Parathyroid adenoma (tissue), 2 donors: ENCODE results near the gene WNK2.

Experiments used
- H2AFZ ChIP-seq: fragments of 300-600 bp; sonication (generic); one replicate; pipeline ENCODE4 v1.7.0; 2017; ENCODE audit warnings: antibody characterized with exemption, mild to moderate bottlenecking
- H3K27ac ChIP-seq: fragments of 300-600 bp; sonication (generic); one replicate; pipeline ENCODE4 v1.7.0; 2017
- H3K27me3 ChIP-seq: fragments of 300-600 bp; sonication (generic); one replicate; pipeline ENCODE4 v1.7.0; 2017; ENCODE audit warnings: low read length; ENCODE audit not compliant: control insufficient read depth, insufficient read depth
- H3K36me3 ChIP-seq: fragments of 300-600 bp; sonication (generic); one replicate; pipeline ENCODE4 v1.7.0; 2017; ENCODE audit warnings: low read length; ENCODE audit not compliant: control insufficient read depth, insufficient read depth
- H3K4me1 ChIP-seq: fragments of 300-600 bp; sonication (generic); one replicate; pipeline ENCODE4 v1.7.0; 2017; ENCODE audit warnings: control low read depth
- H3K4me2 ChIP-seq: fragments of 300-600 bp; sonication (generic); one replicate; pipeline ENCODE4 v1.7.0; 2017; ENCODE audit warnings: low read length
- H3K4me3 ChIP-seq: fragments of 300-600 bp; sonication (generic); one replicate; pipeline ENCODE4 v1.7.0; 2017; ENCODE audit warnings: low read depth, low read length
- H3K79me2 ChIP-seq: fragments of 300-600 bp; sonication (generic); one replicate; pipeline ENCODE4 v1.7.0; 2017; ENCODE audit warnings: control low read depth
- H3K9ac ChIP-seq: fragments of 300-600 bp; sonication (generic); one replicate; pipeline ENCODE4 v1.7.0; 2017; ENCODE audit warnings: mild to moderate bottlenecking
- H3K9me3 ChIP-seq: fragments of 300-600 bp; sonication (generic); one replicate; pipeline ENCODE4 v1.7.0; 2017; ENCODE audit warnings: low read length; ENCODE audit not compliant: control insufficient read depth
- TF ChIP-seq, protein P1 (sequence below): fragments of 300-600 bp; sonication (generic); IDR thresholded peaks from one replicate; pipeline ENCODE4 v1.7.0; 2017; ENCODE audit warnings: antibody characterized with exemption, mild to moderate bottlenecking
- donor health status: primary hyperparathyroidism.

WNK2 gene

DNA sequence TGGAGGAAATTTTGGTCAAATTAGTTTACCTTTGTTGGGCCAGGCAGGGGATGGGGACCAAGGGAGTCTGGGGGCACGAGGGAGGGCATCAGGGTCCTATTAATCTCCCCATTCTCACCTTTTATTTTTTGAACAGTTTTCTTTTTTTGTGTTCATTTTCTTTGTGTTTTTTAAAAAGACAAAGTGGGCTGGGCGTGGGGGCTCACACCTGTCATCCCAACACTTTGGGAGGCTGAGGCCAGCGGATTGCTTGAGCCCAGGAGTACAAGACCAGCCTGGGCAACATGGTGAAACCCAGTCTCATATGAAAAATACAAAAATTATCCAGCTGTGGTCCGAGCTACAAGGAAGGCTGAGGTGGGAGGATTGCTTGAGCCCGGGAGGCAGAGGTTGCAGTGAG is 103.7 kb downstream of the WNK2 start:
- Histone ChIP-seq H3K36me3 (no peaks in the 10 kb centered on the region), H3K27ac (no peak overlapping the region), H3K79me2 (no peaks in the 10 kb centered on the region), H3K4me1 (no peaks in the 10 kb centered on the region), H3K27me3 (no peaks in the 10 kb centered on the region), H3K4me3 (no peak overlapping the region), H3K9me3 (no peaks in the 10 kb centered on the region), H3K4me2 (no peak overlapping the region), H3K9ac (no peak overlapping the region), H2AFZ (no peak overlapping the region)
- TF ChIP-seq, protein P1, sequence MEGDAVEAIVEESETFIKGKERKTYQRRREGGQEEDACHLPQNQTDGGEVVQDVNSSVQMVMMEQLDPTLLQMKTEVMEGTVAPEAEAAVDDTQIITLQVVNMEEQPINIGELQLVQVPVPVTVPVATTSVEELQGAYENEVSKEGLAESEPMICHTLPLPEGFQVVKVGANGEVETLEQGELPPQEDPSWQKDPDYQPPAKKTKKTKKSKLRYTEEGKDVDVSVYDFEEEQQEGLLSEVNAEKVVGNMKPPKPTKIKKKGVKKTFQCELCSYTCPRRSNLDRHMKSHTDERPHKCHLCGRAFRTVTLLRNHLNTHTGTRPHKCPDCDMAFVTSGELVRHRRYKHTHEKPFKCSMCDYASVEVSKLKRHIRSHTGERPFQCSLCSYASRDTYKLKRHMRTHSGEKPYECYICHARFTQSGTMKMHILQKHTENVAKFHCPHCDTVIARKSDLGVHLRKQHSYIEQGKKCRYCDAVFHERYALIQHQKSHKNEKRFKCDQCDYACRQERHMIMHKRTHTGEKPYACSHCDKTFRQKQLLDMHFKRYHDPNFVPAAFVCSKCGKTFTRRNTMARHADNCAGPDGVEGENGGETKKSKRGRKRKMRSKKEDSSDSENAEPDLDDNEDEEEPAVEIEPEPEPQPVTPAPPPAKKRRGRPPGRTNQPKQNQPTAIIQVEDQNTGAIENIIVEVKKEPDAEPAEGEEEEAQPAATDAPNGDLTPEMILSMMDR: no peak

DNA sequence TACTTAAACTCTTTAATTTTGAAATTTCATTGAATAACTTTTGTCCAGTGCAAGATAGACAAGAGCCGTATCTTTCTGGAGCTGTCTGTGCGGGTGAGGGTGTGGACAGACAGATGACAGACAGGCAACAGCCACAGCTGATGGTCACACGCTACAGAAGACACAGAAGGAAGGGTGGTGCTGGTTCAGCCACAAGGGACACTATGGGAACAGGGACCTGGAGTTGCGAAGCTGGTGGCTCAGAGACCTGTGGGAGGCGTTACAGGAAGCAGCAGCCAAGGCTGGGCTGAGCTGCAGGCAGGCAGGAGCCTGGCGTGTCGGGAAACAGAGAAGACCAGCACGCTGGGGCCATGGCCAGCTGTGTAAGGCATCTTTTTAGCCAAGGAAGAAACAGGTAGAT is 104.4 kb downstream of the WNK2 start:
- Histone ChIP-seq H3K4me3 (no peak overlapping the region), H2AFZ (no peak overlapping the region), H3K4me1 (no peaks in the 10 kb centered on the region), H3K4me2 (no peak overlapping the region), H3K27me3 (no peaks in the 10 kb centered on the region), H3K79me2 (no peaks in the 10 kb centered on the region), H3K9ac (no peak overlapping the region), H3K9me3 (no peaks in the 10 kb centered on the region), H3K27ac (no peak overlapping the region), H3K36me3 (no peaks in the 10 kb centered on the region)
- TF ChIP-seq, protein P1: no peak

DNA sequence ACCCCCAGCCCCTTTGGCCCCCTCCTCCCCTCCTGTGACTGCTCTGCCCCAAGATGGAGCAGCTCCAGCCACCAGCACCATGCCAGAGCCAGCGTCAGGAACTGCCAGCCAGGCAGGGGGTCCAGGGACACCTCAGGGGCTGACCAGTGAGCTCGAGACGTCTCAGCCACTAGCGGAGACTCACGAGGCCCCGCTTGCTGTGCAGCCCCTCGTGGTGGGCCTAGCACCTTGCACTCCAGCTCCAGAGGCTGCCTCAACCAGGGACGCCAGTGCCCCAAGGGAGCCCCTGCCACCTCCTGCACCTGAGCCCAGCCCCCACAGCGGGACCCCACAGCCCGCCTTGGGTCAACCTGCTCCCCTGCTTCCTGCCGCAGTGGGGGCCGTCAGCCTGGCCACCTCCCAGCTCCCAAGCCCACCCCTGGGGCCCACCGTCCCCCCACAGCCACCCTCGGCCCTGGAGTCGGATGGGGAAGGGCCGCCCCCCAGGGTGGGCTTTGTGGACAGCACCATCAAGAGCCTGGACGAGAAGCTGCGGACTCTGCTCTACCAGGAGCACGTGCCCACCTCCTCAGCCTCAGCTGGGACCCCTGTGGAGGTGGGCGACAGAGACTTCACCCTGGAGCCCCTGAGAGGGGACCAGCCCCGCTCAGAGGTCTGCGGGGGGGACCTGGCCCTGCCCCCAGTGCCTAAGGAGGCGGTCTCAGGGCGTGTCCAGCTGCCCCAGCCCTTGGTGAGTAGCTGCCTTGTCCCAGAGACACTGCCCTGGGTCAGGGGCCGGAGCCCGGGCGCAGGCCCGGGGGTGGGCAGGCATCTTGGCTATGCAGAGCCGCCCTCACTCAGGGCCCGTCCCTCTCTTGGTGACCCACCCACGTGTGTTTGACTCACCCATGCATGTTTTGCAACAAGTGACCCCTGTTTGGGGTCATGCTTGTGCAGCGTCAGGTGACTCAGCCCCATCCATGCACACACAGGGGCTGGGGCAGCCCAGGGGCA is 105.2 kb downstream of the WNK2 start:
- Histone ChIP-seq H3K27me3 (no peaks in the 10 kb centered on the region), H3K4me3 (no peak overlapping the region), H3K27ac (no peak overlapping the region), H3K9ac (no peak overlapping the region), H3K79me2 (no peaks in the 10 kb centered on the region), H3K9me3 (no peaks in the 10 kb centered on the region), H2AFZ (no peak overlapping the region), H3K36me3 (no peaks in the 10 kb centered on the region), H3K4me2 (no peak overlapping the region), H3K4me1 (no peaks in the 10 kb centered on the region)
- TF ChIP-seq, protein P1: no peak

DNA sequence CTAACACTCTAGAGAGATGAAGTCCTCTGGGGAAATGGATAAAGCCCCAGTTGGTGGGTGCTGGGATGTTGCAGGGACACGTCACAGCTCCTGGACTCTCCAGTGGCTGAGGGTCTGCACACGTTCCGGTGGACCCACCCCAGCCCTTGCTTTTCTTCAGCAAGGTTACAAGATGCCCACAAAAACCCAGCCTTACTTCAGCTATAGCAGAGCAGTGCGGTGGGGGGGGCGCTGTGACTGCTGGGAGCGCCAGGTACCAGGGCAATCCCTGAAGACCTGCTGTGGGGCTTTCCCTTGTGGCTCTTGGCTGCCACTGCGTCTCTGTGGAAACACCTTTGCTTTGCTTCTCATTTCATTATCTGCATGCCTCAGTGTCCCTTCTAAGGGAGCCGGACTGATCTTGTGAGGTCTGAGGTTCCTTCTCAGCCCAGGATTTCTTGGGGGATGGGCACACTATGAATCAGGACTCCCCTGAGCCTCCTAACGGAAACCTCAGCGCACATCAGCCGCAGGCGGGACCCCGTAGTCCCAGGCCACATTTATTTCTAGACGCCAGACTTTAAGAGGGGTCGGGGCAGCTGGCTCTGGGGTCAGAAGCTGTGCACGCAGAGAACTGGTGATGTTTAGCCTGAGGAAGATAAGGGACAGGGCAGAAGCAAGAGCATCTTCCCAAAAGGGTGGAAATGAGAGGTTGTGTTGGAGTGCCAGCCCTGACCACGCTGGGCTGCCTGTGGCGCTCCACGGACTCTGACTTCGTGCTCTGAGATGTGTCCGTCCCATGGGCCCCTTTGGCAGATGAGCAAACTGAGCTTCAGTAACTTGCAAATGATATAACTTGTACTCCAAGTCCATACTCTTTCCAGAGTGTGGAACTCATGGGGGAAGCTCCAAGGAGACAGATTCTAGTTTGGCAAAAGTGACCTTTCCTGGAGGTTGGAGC is 106.8 kb downstream of the WNK2 start:
- no peak overlapping the region for H3K4me2 ChIP-seq
- H3K27me3 ChIP-seq: no peaks in the 10 kb centered on the region
- H3K9me3 ChIP-seq: no peaks in the 10 kb centered on the region
- TF ChIP-seq, protein P1: no peak
- H3K79me2 ChIP-seq: no peaks in the 10 kb centered on the region
- H2AFZ ChIP-seq: no peak overlapping the region
- H3K27ac ChIP-seq: no peak overlapping the region
- H3K4me1 ChIP-seq: no peaks in the 10 kb centered on the region
- H3K4me3 ChIP-seq: no peak overlapping the region
- no peaks in the 10 kb centered on the region for H3K36me3 ChIP-seq
- H3K9ac ChIP-seq: no peak overlapping the region
